Middle frontal gyrus (tissue), 1 donor: ENCODE data around the gene LGR5.

Source experiments
- DNase-seq: peaks from one replicate; pipeline ENCODE4 v3.0.0-alpha.2; 2015; ENCODE audit warnings: low spot score; ENCODE audit errors: extremely low spot score

The LGR5 gene

GRCh38 chr12:71439613-71440344, at the start of gene LGR5:
Gene LGR5, plus strand, starts transcription at chr12:71439798. Its CDS starts 283 bp downstream, at chr12:71440081.
- DNase-seq = no peak

- no peak for DNase-seq
Observed at GRCh38 chr12:71392521-71393145, 47.0 kb upstream of the LGR5 start.

DNA sequence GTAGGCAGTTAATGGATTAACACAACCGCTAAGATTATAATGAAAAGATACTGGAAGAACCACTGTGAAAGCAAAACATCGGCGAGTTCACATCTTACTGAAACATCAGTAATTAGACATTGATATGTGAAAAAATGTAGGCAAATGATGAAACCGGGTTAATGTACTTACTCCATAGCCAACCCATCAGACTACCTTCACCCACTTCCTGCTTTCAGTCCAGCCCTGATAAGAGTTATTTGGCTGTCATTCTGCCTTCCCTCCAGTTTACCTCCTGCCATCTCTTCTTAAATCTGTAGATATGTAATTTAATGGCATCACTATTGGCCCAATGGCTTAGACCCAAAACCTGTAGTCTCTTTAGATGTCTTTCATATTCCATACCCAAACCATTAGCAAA, 46.0 kb upstream of the LGR5 start:
- DNase-seq = no peak

GRCh38 chr12:71397433-71397954, 42.1 kb upstream of the LGR5 start:
- DNase-seq = no peak

- DNase-seq = no peak
Observed at GRCh38 chr12:71399197-71399596, 40.4 kb upstream of the LGR5 start.

- no peak for DNase-seq
Observed at GRCh38 chr12:71400481-71400880, 39.1 kb upstream of the LGR5 start.

DNA sequence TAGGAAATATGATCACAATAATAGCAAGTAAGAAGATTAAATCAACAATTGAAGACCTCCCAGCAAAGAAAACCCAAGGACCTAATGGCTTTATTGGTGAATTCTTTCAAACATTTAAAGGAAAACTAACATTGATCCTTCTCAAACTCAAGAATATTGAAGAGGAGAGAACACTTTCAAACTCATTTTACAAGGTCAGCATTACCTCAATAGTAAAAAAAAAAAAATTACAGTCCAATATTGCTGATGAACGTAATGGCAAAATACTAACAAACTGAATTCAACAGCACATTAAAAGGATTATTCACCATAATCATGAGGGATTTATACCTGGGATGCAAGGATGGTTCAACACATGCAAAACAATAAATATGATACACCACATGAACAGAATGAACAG, 33.7 kb upstream of the LGR5 start:
- no peak for DNase-seq

DNA sequence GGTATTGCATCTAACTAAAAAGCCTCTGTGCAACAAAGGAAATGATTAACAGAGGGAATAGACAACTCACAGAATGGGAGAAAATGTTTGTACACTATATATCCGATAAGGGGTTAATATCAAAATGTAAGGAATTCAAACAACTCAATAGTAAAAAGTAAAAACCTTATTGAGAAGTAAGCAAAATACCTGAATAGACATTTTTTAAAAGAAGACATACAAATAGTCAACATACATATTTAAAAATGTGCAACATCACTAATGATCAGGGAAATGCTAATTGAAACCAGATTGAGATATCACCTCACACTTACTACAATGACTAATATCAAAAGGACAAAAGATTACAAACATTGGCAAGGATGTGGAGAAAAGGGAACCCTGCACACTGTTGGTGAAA, 31.9 kb upstream of the LGR5 start:
- DNase-seq = no peak

- no peak for DNase-seq
Observed at GRCh38 chr12:71410844-71411243, 28.8 kb upstream of the LGR5 start.

- no peak for DNase-seq
Observed at GRCh38 chr12:71411635-71412034, 28.0 kb upstream of the LGR5 start.

GRCh38 chr12:71415336-71416231, 24.0 kb upstream of the LGR5 start:
- DNase-seq = peak; percentile 36

DNA sequence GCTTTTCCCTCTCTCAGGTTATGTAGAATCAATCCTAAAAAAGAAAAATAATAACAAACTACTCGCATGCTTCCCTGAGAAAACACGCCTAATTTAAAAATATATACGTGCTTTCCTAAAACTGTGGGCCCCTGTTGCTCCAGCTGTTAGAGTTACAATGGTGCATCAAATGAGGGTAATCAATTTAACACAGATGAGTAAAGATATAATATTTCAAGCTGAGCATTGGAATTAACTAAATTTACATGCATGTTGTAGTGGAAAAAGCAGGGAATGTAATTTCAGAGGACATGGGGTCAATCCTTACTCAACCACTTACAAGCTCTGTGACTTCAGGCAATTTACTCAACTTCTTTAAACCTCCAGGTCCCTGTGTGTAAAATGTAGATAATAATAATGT, 22.4 kb upstream of the LGR5 start:
- DNase-seq = no peak

DNA sequence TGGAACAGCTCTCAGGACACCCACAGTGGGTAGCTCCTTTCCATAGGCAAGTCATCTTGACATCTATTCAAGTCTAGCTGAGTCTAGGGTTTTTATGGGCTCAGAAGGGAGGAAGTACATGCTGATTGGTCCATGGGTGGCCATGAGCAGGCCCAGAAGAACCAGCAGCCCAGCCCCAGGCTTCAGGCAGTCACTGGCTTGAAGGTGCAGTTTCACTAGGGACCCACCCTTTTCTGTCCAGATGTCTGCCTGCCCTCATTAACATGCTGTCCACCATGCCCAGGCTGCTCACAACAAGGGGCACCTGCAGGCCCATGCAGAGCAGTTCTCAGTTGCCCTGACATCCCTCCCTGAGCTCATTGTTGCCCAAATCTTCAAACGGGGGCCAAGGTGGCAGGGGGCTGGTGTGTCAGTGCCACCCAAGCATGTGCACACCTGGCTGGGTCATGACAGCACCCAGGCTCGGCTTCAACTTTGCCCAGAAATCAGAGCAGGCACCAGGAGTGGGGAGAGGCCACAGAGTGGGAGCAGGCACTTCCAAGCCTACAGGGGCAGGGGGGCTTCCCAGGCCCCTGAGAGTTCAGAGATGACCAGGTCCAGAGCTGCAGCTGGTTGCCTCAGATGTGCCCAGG, 18.7 kb upstream of the LGR5 start:
- no peak for DNase-seq

DNA sequence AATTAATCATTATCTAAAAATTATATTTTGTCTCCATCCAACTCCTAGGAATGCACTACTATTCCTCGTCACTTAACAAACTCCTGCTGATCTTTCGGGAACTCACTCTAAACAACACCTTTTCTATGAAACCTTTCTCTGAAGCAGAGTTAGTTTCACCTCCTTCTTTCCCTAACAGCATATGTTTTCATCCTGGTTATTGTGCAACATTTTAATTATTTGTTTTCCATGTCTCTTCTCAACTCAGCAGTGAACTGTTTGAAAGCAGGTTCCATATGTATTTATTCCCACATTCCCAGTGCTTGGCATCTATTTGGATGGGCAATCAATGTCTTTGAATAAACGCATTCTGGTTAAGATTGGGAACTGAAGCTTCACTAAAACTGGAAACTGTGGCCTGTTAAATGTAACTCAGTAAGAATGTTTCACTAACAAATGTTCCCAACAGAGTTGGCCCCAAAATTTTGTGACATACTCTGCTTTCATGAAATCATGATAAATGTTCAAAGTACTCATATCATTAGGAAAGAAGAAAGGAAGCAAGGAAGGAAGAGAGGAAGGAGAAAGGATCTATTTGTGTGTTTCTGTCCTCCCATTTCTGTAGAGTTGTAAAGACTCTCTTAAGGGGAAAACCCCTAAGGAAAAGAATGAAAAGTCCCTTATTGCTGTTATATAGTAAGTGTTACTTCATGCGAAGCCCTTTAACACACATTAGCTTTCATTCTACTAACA, 13.9 kb upstream of the LGR5 start:
- no peak for DNase-seq

GRCh38 chr12:71426300-71427047, 13.1 kb upstream of the LGR5 start:
- DNase-seq = no peak

GRCh38 chr12:71430756-71431155, 8.8 kb upstream of the LGR5 start:
- DNase-seq = no peak

- no peak for DNase-seq
Observed at GRCh38 chr12:71431991-71432390, 7.6 kb upstream of the LGR5 start.

DNA sequence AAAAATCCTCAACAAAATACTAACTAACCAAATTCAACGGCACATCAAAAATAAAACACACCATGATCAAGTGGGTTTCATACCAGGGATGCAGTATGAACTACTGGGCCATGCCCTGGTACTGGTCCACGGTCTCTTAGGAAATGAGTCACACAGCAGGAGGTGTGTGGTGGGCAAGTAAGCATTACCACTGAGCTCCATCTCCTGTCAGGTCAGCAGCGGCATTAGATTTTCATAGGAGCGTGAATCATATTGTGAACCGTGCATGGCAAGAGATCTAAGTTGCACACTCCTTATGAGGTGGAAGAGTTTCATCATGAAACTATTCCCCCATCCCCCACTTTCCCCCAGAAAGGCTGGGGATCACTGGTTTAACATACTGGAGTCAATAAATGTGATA, 6.7 kb upstream of the LGR5 start:
- DNase-seq = no peak

- no peak for DNase-seq
Observed at GRCh38 chr12:71436696-71437095, 2.9 kb upstream of the LGR5 start.
